ENCODE measurements around the gene MRPL48.

MRPL48 gene

DNA sequence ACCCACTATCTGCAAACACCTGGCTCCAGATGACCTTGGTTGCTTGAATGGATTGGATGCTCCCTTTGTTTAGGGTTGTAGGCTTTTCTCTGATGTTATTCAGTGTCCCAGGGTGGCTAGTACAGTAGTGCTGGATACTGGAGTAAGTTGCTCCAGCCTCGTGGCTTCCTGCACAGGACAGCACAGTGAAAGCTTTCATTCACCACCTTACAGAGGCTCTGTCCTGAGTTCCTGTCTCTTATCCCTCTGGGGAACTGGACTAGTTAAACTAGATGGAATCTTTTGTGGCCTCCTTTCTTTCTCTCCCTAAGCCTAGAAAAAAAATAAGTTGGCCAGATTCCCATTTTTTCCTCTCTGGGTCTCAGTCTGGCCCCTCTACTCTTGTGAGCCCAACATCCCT, 42.6 kb downstream of the MRPL48 start:
- DNase-seq (ENCODE audit: low spot score), result no peak
- TF ChIP-seq, protein P1, sequence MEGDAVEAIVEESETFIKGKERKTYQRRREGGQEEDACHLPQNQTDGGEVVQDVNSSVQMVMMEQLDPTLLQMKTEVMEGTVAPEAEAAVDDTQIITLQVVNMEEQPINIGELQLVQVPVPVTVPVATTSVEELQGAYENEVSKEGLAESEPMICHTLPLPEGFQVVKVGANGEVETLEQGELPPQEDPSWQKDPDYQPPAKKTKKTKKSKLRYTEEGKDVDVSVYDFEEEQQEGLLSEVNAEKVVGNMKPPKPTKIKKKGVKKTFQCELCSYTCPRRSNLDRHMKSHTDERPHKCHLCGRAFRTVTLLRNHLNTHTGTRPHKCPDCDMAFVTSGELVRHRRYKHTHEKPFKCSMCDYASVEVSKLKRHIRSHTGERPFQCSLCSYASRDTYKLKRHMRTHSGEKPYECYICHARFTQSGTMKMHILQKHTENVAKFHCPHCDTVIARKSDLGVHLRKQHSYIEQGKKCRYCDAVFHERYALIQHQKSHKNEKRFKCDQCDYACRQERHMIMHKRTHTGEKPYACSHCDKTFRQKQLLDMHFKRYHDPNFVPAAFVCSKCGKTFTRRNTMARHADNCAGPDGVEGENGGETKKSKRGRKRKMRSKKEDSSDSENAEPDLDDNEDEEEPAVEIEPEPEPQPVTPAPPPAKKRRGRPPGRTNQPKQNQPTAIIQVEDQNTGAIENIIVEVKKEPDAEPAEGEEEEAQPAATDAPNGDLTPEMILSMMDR (IDR thresholded peaks at IDR 0.05; ENCODE audit: borderline replicate concordance, control extremely low read depth, extremely low read depth, insufficient read depth, missing control alignments), result no peak
- in situ Hi-C loops (cut with MboI; ENCODE audit: low sequenced_read_pairs, unreplicated experiment), result no loop called here

DNA sequence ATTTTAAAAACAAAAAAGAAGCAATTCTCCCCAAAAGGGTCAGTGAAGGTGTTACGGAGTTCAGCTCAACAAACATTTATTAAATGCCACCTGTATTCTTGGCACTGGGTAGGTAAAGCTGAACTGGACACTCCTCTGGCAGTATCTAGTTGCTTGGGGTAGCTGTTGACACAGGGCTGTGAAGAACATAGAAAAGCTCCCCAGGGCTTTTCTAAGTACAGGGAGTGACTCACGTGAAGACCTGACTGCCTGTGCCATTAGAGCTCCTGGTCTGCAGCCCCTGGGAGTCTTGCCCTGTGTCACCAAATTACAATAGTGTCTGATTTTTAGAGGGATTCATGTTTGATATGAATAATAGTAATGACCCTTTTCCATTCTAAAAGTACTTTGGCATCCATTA, 45.4 kb downstream of the MRPL48 start:
- TF ChIP-seq, protein P1 (IDR thresholded peaks at IDR 0.05; ENCODE audit: borderline replicate concordance, control extremely low read depth, extremely low read depth, insufficient read depth, missing control alignments), result no peak
- DNase-seq (ENCODE audit: low spot score), result no peak
- in situ Hi-C loops (cut with MboI; ENCODE audit: low sequenced_read_pairs, unreplicated experiment), result no loop called here

DNA sequence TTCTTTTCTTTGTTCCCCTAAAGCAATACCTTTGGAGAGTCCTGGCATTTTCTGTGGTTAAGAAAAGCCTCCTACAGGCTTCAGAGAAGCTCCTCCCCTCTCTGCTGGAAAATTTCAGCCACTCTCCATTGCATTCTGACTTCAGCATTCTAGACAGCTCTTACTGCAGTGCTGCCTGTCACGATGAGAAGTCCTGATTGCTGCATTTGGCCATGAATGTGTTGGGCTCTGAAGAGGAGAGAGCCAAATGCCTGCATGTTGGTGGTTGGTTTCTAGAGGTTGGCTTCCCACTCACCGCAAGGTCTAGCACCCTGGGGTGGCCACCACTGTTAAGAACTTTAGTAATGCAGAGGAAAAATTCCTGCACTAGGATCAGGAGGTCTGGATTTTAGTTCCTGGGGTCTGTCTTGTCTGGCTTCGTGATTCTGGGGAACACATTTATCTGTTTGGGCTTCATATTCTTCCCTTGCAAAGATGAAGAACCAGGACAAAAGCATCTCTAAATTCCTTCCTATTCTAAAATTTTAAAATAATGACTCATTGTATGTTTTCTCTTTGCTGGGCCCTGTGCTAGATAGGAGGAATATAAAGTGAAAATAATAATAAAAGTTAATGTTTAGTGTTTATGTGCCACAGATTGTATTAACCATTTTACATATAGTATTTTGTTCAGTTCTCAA, 50.9 kb downstream of the MRPL48 start:
- DNase-seq (ENCODE audit: low spot score), result no peak
- in situ Hi-C loops (cut with MboI; ENCODE audit: low sequenced_read_pairs, unreplicated experiment), result no loop called here
- TF ChIP-seq, protein P1 (IDR thresholded peaks at IDR 0.05; ENCODE audit: borderline replicate concordance, control extremely low read depth, extremely low read depth, insufficient read depth, missing control alignments), result no peak

DNA sequence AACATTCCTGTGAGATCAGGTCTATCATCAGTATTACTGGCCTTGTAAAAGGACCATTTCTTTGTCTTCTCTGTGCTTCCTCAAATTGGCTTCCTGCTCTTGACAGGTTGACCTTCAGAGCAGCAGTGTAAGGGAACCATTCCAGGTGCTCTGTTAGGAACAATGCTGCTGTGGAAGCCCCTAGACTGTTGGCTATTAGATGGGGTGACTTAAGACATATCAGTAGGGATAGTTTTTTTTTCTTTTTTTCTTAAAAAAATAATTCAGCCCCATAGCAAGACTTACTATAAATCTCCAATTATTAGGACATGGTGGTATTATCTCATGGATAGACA, 51.4 kb downstream of the MRPL48 start:
- in situ Hi-C loops (cut with MboI; ENCODE audit: low sequenced_read_pairs, unreplicated experiment), result no loop called here
- TF ChIP-seq, protein P1 (IDR thresholded peaks at IDR 0.05; ENCODE audit: borderline replicate concordance, control extremely low read depth, extremely low read depth, insufficient read depth, missing control alignments), result no peak
- DNase-seq (ENCODE audit: low spot score), result no peak

DNA sequence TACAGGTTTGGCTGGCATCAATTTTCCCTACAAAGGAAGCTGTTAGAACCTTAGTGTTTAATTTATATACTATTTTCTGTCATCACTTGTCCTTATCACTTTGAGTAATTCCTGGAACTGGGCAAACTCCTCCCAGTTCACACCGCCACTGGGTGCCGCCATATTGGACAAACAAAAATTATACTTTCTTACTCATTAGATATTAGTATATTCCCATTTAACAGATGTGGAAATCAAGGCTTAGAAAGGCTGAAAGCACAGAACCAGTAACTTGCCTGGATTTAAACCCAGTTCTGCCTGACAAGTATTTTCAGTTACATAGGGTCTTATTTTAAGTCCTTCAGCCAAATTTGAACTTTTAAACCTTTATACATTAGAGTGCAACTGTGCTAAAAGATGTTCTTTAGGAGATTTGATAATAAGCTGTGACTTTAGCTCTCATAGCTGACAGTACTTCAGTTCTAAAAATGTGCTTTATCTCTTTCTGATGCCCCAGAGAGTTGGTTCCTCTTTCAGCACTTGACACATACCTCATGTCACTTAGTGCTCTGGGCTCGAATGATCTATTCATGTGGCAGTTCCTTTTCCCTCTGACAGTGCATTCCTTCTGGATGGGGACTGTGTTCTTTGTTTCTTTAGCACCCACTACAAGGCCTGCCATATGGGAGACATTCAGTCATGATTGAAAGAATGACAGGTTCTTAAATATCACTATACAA, 63.5 kb downstream of the MRPL48 start:
- peak; percentile 41 for DNase-seq (ENCODE audit: low spot score)
- TF ChIP-seq, protein P1 (IDR thresholded peaks at IDR 0.05; ENCODE audit: borderline replicate concordance, control extremely low read depth, extremely low read depth, insufficient read depth, missing control alignments), result no peak
- in situ Hi-C loops (cut with MboI; ENCODE audit: low sequenced_read_pairs, unreplicated experiment), result no loop called here

DNA sequence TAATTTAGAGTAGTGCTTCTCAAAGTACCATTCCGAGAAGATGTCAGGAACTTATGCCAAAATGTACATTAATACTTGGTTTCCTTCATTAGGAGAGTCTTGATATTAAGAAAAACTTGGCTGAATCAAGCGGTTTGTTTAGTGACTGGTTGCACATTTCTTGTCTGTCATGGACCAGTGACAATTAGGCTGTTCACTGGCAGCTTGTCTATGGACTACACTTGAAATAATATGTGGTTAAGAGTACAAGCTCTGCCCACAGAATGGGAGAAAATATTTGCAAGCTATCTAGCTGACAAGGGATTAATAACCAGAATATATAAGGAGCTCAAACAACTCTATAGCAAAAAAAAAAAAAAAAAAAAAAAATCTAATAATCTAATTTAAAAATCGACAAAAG, 64.4 kb downstream of the MRPL48 start:
- TF ChIP-seq, protein P1 (IDR thresholded peaks at IDR 0.05; ENCODE audit: borderline replicate concordance, control extremely low read depth, extremely low read depth, insufficient read depth, missing control alignments), result no peak
- DNase-seq (ENCODE audit: low spot score), result no peak
- in situ Hi-C loops (cut with MboI; ENCODE audit: low sequenced_read_pairs, unreplicated experiment), result no loop called here

Data from GM13976 (cell line).